C4-2B (cell line): ENCODE results near the gene TXLNB.

Experiments used
- CTCF ChIP-seq: fragments of 450-650 bp; conservative IDR thresholded peaks from 2 replicates; pipeline ENCODE4 v1.5.1; 2017; ENCODE audit warnings: mild to moderate bottlenecking
- ZFX ChIP-seq: fragments of 450-650 bp; IDR thresholded peaks from 2 replicates; pipeline ENCODE4 v1.6.1; 2017

GRCh38 chr6:139231206-139231605 lies 60.6 kb downstream of the TXLNB start:
- TF ChIP-seq CTCF (no peak), ZFX (no peak)
